Measurements from ENCODE around the gene KCNG4.

GRCh38 chr16:84270531-84270930 lies 30.7 kb upstream of the KCNG4 start:
- TF ChIP-seq POLR2AphosphoS5 (IDR thresholded peaks at IDR 0.05; ENCODE audit: low read depth) (no peak), ZNF331 (CRISPR knock-in tag; IDR thresholded peaks at IDR 0.05; ENCODE audit: low read depth) (no peak), CTCF (conservative IDR thresholded peaks at IDR 0.05; ENCODE audit: low read depth in 2 of 2) (no peak), REST (IDR thresholded peaks at IDR 0.05; ENCODE audit: unreplicated experiment) (no peak), EZH2 (IDR thresholded peaks at IDR 0.05; ENCODE audit: low read depth, unreplicated experiment) (no peak), EZH2phosphoT487 (IDR thresholded peaks at IDR 0.05; ENCODE audit: unreplicated experiment) (no peak), CREB1 (CRISPR knock-in tag; IDR thresholded peaks at IDR 0.05; ENCODE audit: low read depth) (no peak), JUNB (IDR thresholded peaks at IDR 0.05; ENCODE audit: unreplicated experiment) (no peak), ETS1 (IDR thresholded peaks at IDR 0.05) (no peak)

Measured in GM23338 (cell line).